IMR-90 (cell line): ENCODE data around the gene S100A1. TPM values are rescaled to one million over a fixed set of nuclear protein-coding genes. Genes with fewer than 3 reads are reported as not detected.

ENCODE experiments used
- ATAC-seq: fragments of 200-7000 bp; cut with Tn5 transposase; 2 replicates; pipeline ENCODE4 v1.9.1; 2020; ENCODE audit warnings: low read depth, mild to moderate bottlenecking, moderate library complexity
- BruUV-seq: library from RNA; stranded (reverse); fragments of 400-500 nt; replicated peaks from 2 replicates; lab custom pipeline; 2021; lab: Mats Ljungman, UMichigan
- CTCF ChIA-PET: fragments of 300-600 bp; formaldehyde crosslinking; extraction: SDS; loops from one replicate; lab custom pipeline; 2021; ENCODE audit warnings: antibody characterized with exemption; lab: Yijun Ruan, JAX
- POLR2A ChIA-PET: fragments of 300-600 bp; sonication (Branson Sonifier 250); formaldehyde crosslinking; loops from one replicate; lab custom pipeline; 2022; ENCODE audit warnings: antibody characterized with exemption; ENCODE audit not compliant: unreplicated experiment; lab: Charles Lee
- DNase-seq: peaks from one replicate; pipeline ENCODE4 v3.0.0; 2013
- H2AFZ ChIP-seq: replicated peaks from 2 replicates; pipeline ENCODE3; 2013; ENCODE audit warnings: low read length, mild to moderate bottlenecking; ENCODE audit not compliant: poor library complexity
- H2AK5ac ChIP-seq: 2 replicates; pipeline ENCODE4 v1.6.1; 2013; ENCODE audit warnings: low read depth, low read length, inconsistent platforms
- H2AK9ac ChIP-seq: replicated peaks from 2 replicates; pipeline ENCODE3; 2013; ENCODE audit warnings: mild to moderate bottlenecking, low read depth, low read length, moderate library complexity; ENCODE audit not compliant: poor library complexity
- H2BK120ac ChIP-seq: 2 replicates; pipeline ENCODE4 v1.6.1; 2013; ENCODE audit warnings: low read depth, low read length, inconsistent platforms
- H2BK15ac ChIP-seq: 3 replicates; pipeline ENCODE4 v1.6.1; 2013; ENCODE audit warnings: low read depth, low read length, inconsistent platforms
- H2BK20ac ChIP-seq: 2 replicates; pipeline ENCODE4 v1.6.1; 2013; ENCODE audit warnings: low read depth, mild to moderate bottlenecking, inconsistent platforms, low read length, moderate library complexity
- H2BK5ac ChIP-seq: 2 replicates; pipeline ENCODE4 v1.6.1; 2013; ENCODE audit warnings: mild to moderate bottlenecking, low read depth, low read length, inconsistent platforms; ENCODE audit not compliant: poor library complexity, severe bottlenecking
- H3K14ac ChIP-seq: replicated peaks from 2 replicates; pipeline ENCODE4 v1.6.1; 2013; ENCODE audit warnings: low read depth, low read length, inconsistent platforms
- H3K18ac ChIP-seq: 2 replicates; pipeline ENCODE4 v1.6.1; 2013; ENCODE audit warnings: low read depth, low read length, control low read depth
- H3K23ac ChIP-seq: 2 replicates; pipeline ENCODE4 v1.6.1; 2013; ENCODE audit warnings: low read depth, low read length, inconsistent platforms
- H3K27ac ChIP-seq: 2 replicates; pipeline ENCODE4 v1.5.1; 2013; ENCODE audit warnings: mild to moderate bottlenecking, control low read depth, low read length; ENCODE audit not compliant: insufficient read depth
- H3K27me3 ChIP-seq: 2 replicates; pipeline ENCODE4 v1.6.1; 2013; ENCODE audit warnings: low read length; ENCODE audit not compliant: control insufficient read depth, insufficient read depth
- H3K36me3 ChIP-seq: 2 replicates; pipeline ENCODE4 v1.6.1; 2013; ENCODE audit warnings: low read length, mixed read lengths; ENCODE audit not compliant: control insufficient read depth, insufficient read depth
- H3K4ac ChIP-seq: 2 replicates; pipeline ENCODE4 v1.6.1; 2013; ENCODE audit warnings: low read depth, low read length, inconsistent platforms
- H3K4me1 ChIP-seq: 2 replicates; pipeline ENCODE4 v1.6.1; 2013; ENCODE audit warnings: low read length, mixed read lengths; ENCODE audit not compliant: control insufficient read depth, insufficient read depth
- H3K4me2 ChIP-seq: 2 replicates; pipeline ENCODE4 v1.6.1; 2013; ENCODE audit warnings: low read depth, mild to moderate bottlenecking, control low read depth, low read length, moderate library complexity
- H3K4me3 ChIP-seq: 2 replicates; pipeline ENCODE4 v1.5.1; 2013; ENCODE audit warnings: low read depth, mild to moderate bottlenecking, control low read depth, low read length, moderate library complexity; ENCODE audit not compliant: insufficient read depth
- H3K56ac ChIP-seq: 2 replicates; pipeline ENCODE4 v1.6.1; 2013; ENCODE audit warnings: low read length, inconsistent platforms; ENCODE audit not compliant: insufficient read depth; ENCODE audit errors: extremely low read depth
- H3K79me1 ChIP-seq, 2 experiments: 2 replicates each; pipeline ENCODE4 v1.6.1; 2013; ENCODE audit warnings: low read length in 2 of 2, inconsistent platforms in 1 of 2, low read depth in 1 of 2
- H3K9ac ChIP-seq: 2 replicates; pipeline ENCODE4 v1.6.1; 2013; ENCODE audit warnings: low read depth, low read length, control low read depth
- H3K9me1 ChIP-seq: 2 replicates; pipeline ENCODE4 v1.6.1; 2013; ENCODE audit warnings: low read length, inconsistent platforms; ENCODE audit not compliant: insufficient read depth
- H3K9me3 ChIP-seq: 2 replicates; pipeline ENCODE4 v1.6.1; 2013; ENCODE audit warnings: low read length; ENCODE audit not compliant: control insufficient read depth, insufficient read depth
- H4K20me1 ChIP-seq: 2 replicates; pipeline ENCODE4 v1.6.1; 2013; ENCODE audit warnings: low read length, inconsistent platforms; ENCODE audit not compliant: insufficient read depth
- H4K5ac ChIP-seq: 2 replicates; pipeline ENCODE4 v1.6.1; 2013; ENCODE audit warnings: mild to moderate bottlenecking, low read depth, low read length, control low read depth
- H4K8ac ChIP-seq, 2 experiments: 2 replicates each; pipeline ENCODE4 v1.6.1; 2013; ENCODE audit warnings: low read depth in 2 of 2, low read length in 2 of 2, control low read depth in 1 of 2, inconsistent platforms in 1 of 2
- H4K91ac ChIP-seq: 2 replicates; pipeline ENCODE4 v1.6.1; 2013; ENCODE audit warnings: low read depth, low read length, inconsistent platforms; ENCODE audit not compliant: insufficient read depth
- FOS ChIP-seq: fragments of 150-350 bp; IDR thresholded peaks from 2 replicates; pipeline ENCODE4 v1.6.1; 2016; ENCODE audit warnings: low read depth, low read length
- MAZ ChIP-seq: IDR thresholded peaks from 2 replicates; pipeline ENCODE4 v1.6.1; 2012; ENCODE audit warnings: low read depth, mild to moderate bottlenecking, low read length, improper control_type of control experiment, moderate library complexity, borderline replicate concordance
- MXI1 ChIP-seq: IDR thresholded peaks from 2 replicates; pipeline ENCODE4 v1.6.1; 2012; ENCODE audit warnings: low read depth, mild to moderate bottlenecking, low read length, moderate library complexity, borderline replicate concordance
- RCOR1 ChIP-seq: IDR thresholded peaks from 2 replicates; pipeline ENCODE4 v1.6.1; 2012; ENCODE audit warnings: mild to moderate bottlenecking, low read length, improper control_type of control experiment; ENCODE audit not compliant: insufficient replicate concordance
- WGBS, 2 experiments: methylation state at CpG; one replicate each; pipeline versions ENCODE4 v1.1.5 to v1.1.7; 2013; ENCODE audit warnings: missing lambda C conversion rate in 2 of 2; ENCODE audit not compliant: insufficient read length in 1 of 2; ENCODE audit errors: extremely low coverage in 2 of 2; 5-methylcytosine and 5-hydroxymethylcytosine counted together
- dilution Hi-C: fragments of 300-500 bp; cut with HindIII; formaldehyde crosslinking; loops from one replicate; pipeline ENCODE4 v1.14.3; 2018; ENCODE audit warnings: low sequenced_read_pairs; ENCODE audit not compliant: unreplicated experiment
- in situ Hi-C: fragments of 300-500 bp; cut with MboI; formaldehyde crosslinking; loops from 3 replicates; pipeline ENCODE4 v1.14.3; 2019; ENCODE audit warnings: low sequenced_read_pairs, inconsistent platforms, mixed read lengths
- intact Hi-C: fragments of 100-400 bp; cut with micrococcal nuclease; formaldehyde crosslinking; loops from 2 replicates; pipeline ENCODE4 v1.10.0; 2022
- polyA plus RNA-seq, 3 experiments: library from polyadenylated mRNA; depleted of rRNA; stranded (reverse); fragments of >200 nt; gene quantifications; 2 replicates each; pipeline ENCODE4 v1.2.3, GENCODE V29; 2012; ENCODE audit warnings: low replicate concordance in 1 of 3
- total RNA-seq: library from RNA; depleted of rRNA; stranded (reverse); fragments of >200 nt; gene quantifications from 2 replicates; pipeline ENCODE4 v1.2.3, GENCODE V29; 2012

S100A1 gene
- total and polyA plus RNA-seq, 2 of the 4 experiments (the other 2 are of a cell fraction): 0.18 to 0.29 TPM

DNA sequence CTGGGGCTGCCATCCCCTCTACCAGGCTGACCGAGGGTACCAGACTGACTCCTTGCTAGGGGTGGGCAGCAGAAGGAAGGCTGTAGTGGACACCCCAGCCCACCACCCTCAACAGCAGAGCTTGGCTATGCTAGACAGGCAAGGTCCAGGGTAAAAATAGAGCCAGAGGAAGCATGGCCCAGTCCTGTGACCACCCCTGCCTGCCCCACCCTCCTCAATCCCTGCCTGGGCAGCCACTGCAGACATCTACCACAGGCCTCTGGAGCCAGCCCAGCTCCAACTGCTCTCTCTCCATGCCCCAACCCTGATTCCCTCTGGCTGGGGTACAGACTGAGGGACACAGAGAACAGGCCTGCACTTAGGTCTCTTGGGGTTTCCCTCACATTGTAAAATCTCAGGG lies 1.7 kb downstream of the S100A1 start:
- no peak overlapping the region for H2AK5ac ChIP-seq
- no peak overlapping the region for H2BK15ac ChIP-seq
- H3K4me3 ChIP-seq: no peak overlapping the region
- ChIA-PET CTCF (interaction anchor here (1.2 kb wide), 1 partner anchor 58 kb away, joined by 3 read pairs; no protein-coding TSS in a partner anchor), POLR2A (no interaction called here)
- no peak overlapping the region for H4K8ac ChIP-seq
- no peak overlapping the region for H3K56ac ChIP-seq
- intact Hi-C loops: loop anchor here (5.0 kb wide), 1 partner anchor 98 kb away; no protein-coding TSS in a partner anchor
- peak overlapping the region; percentile 79 for H2AK9ac ChIP-seq
- H3K9ac ChIP-seq: no peak overlapping the region
- peaks cover 19 to 30% of the 10 kb centered on the region in 2 experiments for H3K79me1 ChIP-seq
- peak overlapping the region; percentile 28 for H3K4ac ChIP-seq
- WGBS, 2 experiments: no CpG with 5 or more reads among the region's 1 CpG
- H3K4me2 ChIP-seq: no peak overlapping the region
- H3K4me1 ChIP-seq: peaks cover 16% of the 10 kb centered on the region
- no peaks in the 10 kb centered on the region for H3K27me3 ChIP-seq
- no TSS peak for BruUV-seq
- H3K27ac ChIP-seq: no peak overlapping the region
- no peaks in the 10 kb centered on the region for H3K9me3 ChIP-seq
- no peak overlapping the region for H3K14ac ChIP-seq
- H3K23ac ChIP-seq: no peak overlapping the region
- peaks cover 9% of the 10 kb centered on the region; the same call in 1 of the 2 replicates for H4K20me1 ChIP-seq
- 0 out of 2 replicates have a peak, but pooled peaks cover 5% of the 10 kb centered on the region for H3K36me3 ChIP-seq
- H3K9me1 ChIP-seq: peaks cover 24% of the 10 kb centered on the region
- DNase-seq (no peak), ATAC-seq (no peak)
- no peak overlapping the region for H2BK5ac ChIP-seq
- peak overlapping the region; percentile 23 for H2AFZ ChIP-seq
- H2BK20ac ChIP-seq: no peak overlapping the region
- no peak overlapping the region for H4K5ac ChIP-seq
- H4K91ac ChIP-seq: no peak overlapping the region
- H3K18ac ChIP-seq: no peak overlapping the region
- no peak overlapping the region for H2BK120ac ChIP-seq
- in situ Hi-C loops: no loop called here
- TF ChIP-seq MXI1 (no peak), RCOR1 (no peak), MAZ (no peak), FOS (no peak)
- dilution Hi-C loops: no loop called here
